Testis (tissue), 2 donors: Measurements from ENCODE around the gene CLEC16A.

Experiments
- POLR2A ChIP-seq: fragments of 450-650 bp; IDR thresholded peaks from one replicate; pipeline ENCODE4 v1.6.1; 2017; ENCODE audit warnings: antibody characterized with exemption, mild to moderate bottlenecking, moderate library complexity
- TF ChIP-seq, protein P1 (sequence below), 3 experiments: fragments of 450-650 bp in 2 of 3; fragments of 200-600 bp in 1 of 3; sonication (generic) in 1 of 3; IDR thresholded peaks; one replicate each; pipeline ENCODE4 v1.5.1; 2016 to 2019; ENCODE audit warnings: antibody characterized with exemption in 3 of 3, mild to moderate bottlenecking in 2 of 3, moderate library complexity in 1 of 3

DNA sequence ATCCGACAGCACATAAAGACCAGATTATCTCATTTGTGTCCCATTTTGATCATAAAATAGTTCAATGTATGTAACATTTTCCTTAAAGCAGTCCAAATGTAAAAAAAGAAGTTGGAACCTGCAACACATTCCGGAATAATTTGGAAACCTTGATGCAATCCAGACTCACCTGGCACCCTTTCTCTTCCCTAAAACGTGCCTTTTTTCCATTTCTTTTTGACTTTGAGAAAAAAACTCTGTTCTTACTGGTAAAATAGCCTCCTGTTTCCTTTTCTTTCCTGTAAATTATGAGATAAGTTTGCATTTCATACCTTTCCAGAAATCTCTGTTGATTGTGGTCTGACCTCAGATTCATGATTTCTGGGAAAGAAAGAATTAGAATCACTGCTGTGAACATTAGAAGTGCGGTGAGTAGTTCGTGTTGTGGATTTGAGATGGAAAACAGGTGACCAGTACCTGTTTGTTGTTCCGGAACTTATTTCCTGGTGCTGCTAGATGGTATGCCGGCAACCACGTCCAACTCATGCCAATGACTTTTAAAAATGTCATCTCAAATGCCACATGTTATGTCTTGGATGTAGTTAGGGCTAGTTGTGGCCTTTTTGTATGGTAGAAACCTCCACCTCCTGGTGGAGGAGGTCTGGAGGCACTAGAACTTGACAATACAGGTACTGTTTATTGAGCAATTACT, 203.5 kb downstream of the CLEC16A start:
- TF ChIP-seq, protein P1, sequence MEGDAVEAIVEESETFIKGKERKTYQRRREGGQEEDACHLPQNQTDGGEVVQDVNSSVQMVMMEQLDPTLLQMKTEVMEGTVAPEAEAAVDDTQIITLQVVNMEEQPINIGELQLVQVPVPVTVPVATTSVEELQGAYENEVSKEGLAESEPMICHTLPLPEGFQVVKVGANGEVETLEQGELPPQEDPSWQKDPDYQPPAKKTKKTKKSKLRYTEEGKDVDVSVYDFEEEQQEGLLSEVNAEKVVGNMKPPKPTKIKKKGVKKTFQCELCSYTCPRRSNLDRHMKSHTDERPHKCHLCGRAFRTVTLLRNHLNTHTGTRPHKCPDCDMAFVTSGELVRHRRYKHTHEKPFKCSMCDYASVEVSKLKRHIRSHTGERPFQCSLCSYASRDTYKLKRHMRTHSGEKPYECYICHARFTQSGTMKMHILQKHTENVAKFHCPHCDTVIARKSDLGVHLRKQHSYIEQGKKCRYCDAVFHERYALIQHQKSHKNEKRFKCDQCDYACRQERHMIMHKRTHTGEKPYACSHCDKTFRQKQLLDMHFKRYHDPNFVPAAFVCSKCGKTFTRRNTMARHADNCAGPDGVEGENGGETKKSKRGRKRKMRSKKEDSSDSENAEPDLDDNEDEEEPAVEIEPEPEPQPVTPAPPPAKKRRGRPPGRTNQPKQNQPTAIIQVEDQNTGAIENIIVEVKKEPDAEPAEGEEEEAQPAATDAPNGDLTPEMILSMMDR (IDR thresholded peaks at IDR 0.05), result no peak
- TF ChIP-seq POLR2A, result no peak
